ENCODE measurements around the gene TRIM56. TPM values are rescaled to one million over a fixed set of nuclear protein-coding genes. Genes with fewer than 3 reads are reported as not detected.
"Not testable (repeated sequence)": the region's sequence is repeated elsewhere in the genome, so short reads cannot be mapped to it uniquely, and the experiment has no call there.

TRIM56 gene
- polyA plus RNA-seq, 1 of the 3 experiments (the other 2 are of a cell fraction), result 2.5 TPM

DNA sequence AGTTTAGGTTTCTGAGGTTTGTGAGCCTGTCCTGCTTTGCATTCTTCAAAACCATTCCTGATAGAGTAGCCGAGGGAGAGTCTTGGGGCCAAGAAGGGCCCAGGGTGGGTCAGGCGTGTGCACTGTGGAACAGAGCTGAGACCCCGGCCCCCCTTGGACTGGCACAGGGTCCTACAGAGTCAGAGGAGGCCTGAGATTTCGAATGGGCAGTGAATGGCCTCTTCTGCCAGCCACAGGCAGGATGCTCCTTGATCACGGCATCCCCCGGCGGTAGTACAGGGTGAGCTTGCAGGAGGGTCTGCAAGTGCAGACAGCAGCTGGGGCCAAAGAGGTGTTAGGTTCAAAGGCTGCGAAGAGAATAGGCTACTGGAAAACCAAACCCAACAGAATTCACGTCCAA, 4.6 kb downstream of the TRIM56 start:
- Histone ChIP-seq H3K36me3 (replicated peaks in 1 of 2; ENCODE audit: control insufficient read depth in 1 of 2, insufficient read depth in 2 of 2, low read length in 1 of 2) (no peaks in the 10 kb centered on the region), H3K9me2 (no peaks in the 10 kb centered on the region), H3K27ac (ENCODE audit: low read depth in 2 of 2, low read length in 1 of 2) (no peak overlapping the region), H3K4me3 (ENCODE audit: low read depth in 2 of 2, low read length in 1 of 2) (no peak overlapping the region), H3K4me2 (no peak overlapping the region), H4K20me1 (ENCODE audit: insufficient read depth) (no peaks in the 10 kb centered on the region), H3K9ac (no peak overlapping the region), H3K79me2 (ENCODE audit: insufficient read depth) (peaks cover 15% of the 10 kb centered on the region), H3K9me3 (no peaks in the 10 kb centered on the region), H2AFZ (ENCODE audit: low read depth) (no peak overlapping the region), H3K27me3 (ENCODE audit: insufficient read depth) (no peaks in the 10 kb centered on the region), H3K4me1 (ENCODE audit: control insufficient read depth in 1 of 2, insufficient read depth in 2 of 2, low read depth in 1 of 2, low read length in 1 of 2) (peaks cover 2 to 10% of the 10 kb centered on the region in 2 experiments; a peak in 3 of 4 replicates), H3F3A (replicated peaks; ENCODE audit: insufficient read depth) (peaks cover 22% of the 10 kb centered on the region)
- POLR2A ChIA-PET, result interaction anchor here (0.6 kb wide), 1 partner anchor 170 kb away, joined by 4 read pairs; no protein-coding TSS in a partner anchor
- CTCF ChIA-PET, result interaction anchor here (1.0 to 1.3 kb wide), 2 partner anchors 12 to 47 kb away, joined by 7 to 11 read pairs; no protein-coding TSS in a partner anchor
- no peak for DNase-seq
- TF ChIP-seq, protein P1, sequence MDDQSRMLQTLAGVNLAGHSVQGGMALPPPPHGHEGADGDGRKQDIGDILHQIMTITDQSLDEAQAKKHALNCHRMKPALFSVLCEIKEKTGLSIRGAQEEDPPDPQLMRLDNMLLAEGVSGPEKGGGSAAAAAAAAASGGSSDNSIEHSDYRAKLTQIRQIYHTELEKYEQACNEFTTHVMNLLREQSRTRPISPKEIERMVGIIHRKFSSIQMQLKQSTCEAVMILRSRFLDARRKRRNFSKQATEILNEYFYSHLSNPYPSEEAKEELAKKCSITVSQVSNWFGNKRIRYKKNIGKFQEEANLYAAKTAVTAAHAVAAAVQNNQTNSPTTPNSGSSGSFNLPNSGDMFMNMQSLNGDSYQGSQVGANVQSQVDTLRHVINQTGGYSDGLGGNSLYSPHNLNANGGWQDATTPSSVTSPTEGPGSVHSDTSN (IDR thresholded peaks at IDR 0.05), result no peak
- TF ChIP-seq SMC3 (IDR thresholded peaks at IDR 0.05; ENCODE audit: low read depth, low read length), result no peak
- TF ChIP-seq RFX5 (IDR thresholded peaks at IDR 0.05; ENCODE audit: low read length), result no peak
- TF ChIP-seq RXRA (IDR thresholded peaks at IDR 0.05; ENCODE audit: borderline replicate concordance, low read depth), result no peak
- WGBS (ENCODE audit: low lambda C conversion rate), result 93% methylated on average over 9 of the region's 9 CpGs

DNA sequence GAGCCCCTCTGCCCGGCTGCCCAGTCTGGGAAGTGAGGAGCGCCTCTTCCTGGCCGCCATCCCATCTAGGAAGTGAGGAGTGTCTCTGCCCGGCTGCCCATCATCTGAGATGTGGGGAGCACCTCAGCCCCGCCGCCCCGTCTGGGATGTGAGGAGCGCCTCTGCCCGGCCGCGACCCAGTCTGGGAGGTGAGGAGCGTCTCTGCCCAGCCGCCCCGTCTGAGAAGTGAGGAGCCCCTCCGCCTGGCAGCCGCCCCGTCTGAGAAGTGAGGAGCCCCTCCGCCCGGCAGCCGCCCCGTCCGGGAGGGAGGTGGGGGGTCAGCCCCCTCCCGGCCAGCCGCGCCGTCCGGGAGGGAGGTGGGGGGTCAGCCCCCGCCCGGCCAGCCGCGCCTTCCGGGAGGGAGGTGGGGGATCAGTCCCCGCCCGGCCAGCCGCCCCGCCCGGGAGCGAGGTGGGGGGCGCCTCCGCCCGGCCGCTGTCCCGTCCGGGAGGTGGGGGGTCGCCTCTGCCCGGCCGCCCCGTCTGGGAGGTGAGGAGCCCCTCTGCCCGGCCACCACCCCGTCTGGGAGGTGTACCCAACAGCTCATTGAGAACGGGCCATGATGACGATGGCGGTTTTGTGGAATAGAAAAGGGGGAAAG, 7.1 kb downstream of the TRIM56 start:
- POLR2A ChIA-PET; H3K4me3 ChIP-seq (ENCODE audit: low read depth in 2 of 2, low read length in 1 of 2); CTCF ChIA-PET; H3K9me3 ChIP-seq; DNase-seq; H4K20me1 ChIP-seq (ENCODE audit: insufficient read depth); H3K27me3 ChIP-seq (ENCODE audit: insufficient read depth); H3K9me2 ChIP-seq; H3K9ac ChIP-seq; H2AFZ ChIP-seq (ENCODE audit: low read depth); H3K4me2 ChIP-seq; H3K36me3 ChIP-seq (replicated peaks in 1 of 2; ENCODE audit: control insufficient read depth in 1 of 2, insufficient read depth in 2 of 2, low read length in 1 of 2): not testable (repeated sequence)
- WGBS (ENCODE audit: low lambda C conversion rate), result 93% methylated on average over 37 of the region's 53 CpGs
- peaks cover 35% of the 10 kb centered on the region for H3F3A ChIP-seq (replicated peaks; ENCODE audit: insufficient read depth)
- H3K4me1 ChIP-seq (ENCODE audit: control insufficient read depth in 1 of 2, insufficient read depth in 2 of 2, low read depth in 1 of 2, low read length in 1 of 2), result peaks cover 2 to 16% of the 10 kb centered on the region in 2 experiments; a peak in 2 of 4 replicates
- peaks cover 23% of the 10 kb centered on the region for H3K79me2 ChIP-seq (ENCODE audit: insufficient read depth)
- H3K27ac ChIP-seq (ENCODE audit: low read depth in 2 of 2, low read length in 1 of 2), result peak overlapping the region in 1 of 2 experiments; percentile 93; a peak in 1 of 4 replicates

- no peaks in the 10 kb centered on the region for H3K9me2 ChIP-seq
- H3K4me2 ChIP-seq, result peak overlapping the region; percentile 53
- ChIA-PET POLR2A (no interaction called here), CTCF (interaction anchor here (1.4 to 3.4 kb wide), 2 partner anchors 17 to 98 kb away, joined by 9 to 27 read pairs; no protein-coding TSS in a partner anchor)
- no peak overlapping the region for H2AFZ ChIP-seq (ENCODE audit: low read depth)
- H3K27ac ChIP-seq (ENCODE audit: low read depth in 2 of 2, low read length in 1 of 2), result peak overlapping the region in 1 of 2 experiments; percentile 93; a peak in 3 of 4 replicates
- H3K9me3 ChIP-seq, result no peaks in the 10 kb centered on the region
- 15% methylated on average over 4 of the region's 4 CpGs for WGBS (ENCODE audit: low lambda C conversion rate)
- no peaks in the 10 kb centered on the region for H3K27me3 ChIP-seq (ENCODE audit: insufficient read depth)
- peak overlapping the region; percentile 59 for H3K9ac ChIP-seq
- no peak overlapping the region for H3K4me3 ChIP-seq (ENCODE audit: low read depth in 2 of 2, low read length in 1 of 2)
- H3K79me2 ChIP-seq (ENCODE audit: insufficient read depth), result peaks cover 37% of the 10 kb centered on the region
- no peaks in the 10 kb centered on the region for H4K20me1 ChIP-seq (ENCODE audit: insufficient read depth)
- H3K4me1 ChIP-seq (ENCODE audit: control insufficient read depth in 1 of 2, insufficient read depth in 2 of 2, low read depth in 1 of 2, low read length in 1 of 2), result peaks cover 2 to 17% of the 10 kb centered on the region in 2 experiments; a peak in 2 of 4 replicates
- no peak for DNase-seq
- H3K36me3 ChIP-seq (replicated peaks in 1 of 2; ENCODE audit: control insufficient read depth in 1 of 2, insufficient read depth in 2 of 2, low read length in 1 of 2), result no peaks in the 10 kb centered on the region
- peaks cover 35% of the 10 kb centered on the region for H3F3A ChIP-seq (replicated peaks; ENCODE audit: insufficient read depth)
- TF ChIP-seq MEF2A (IDR thresholded peaks at IDR 0.05; ENCODE audit: borderline replicate concordance, low read depth) (peak; percentile 93), FOXJ3 (CRISPR knock-in tag; IDR thresholded peaks at IDR 0.05) (no peak), TEAD4 (IDR thresholded peaks at IDR 0.05; ENCODE audit: borderline replicate concordance, insufficient read depth) (peak; percentile 97), TAF1 (IDR thresholded peaks at IDR 0.05; ENCODE audit: borderline replicate concordance, low read depth, low read length) (no peak), ZBTB33 (IDR thresholded peaks at IDR 0.05; ENCODE audit: borderline replicate concordance, low read depth) (peak; percentile 70; the same call in 1 of the 2 replicates), EP300 (IDR thresholded peaks at IDR 0.05; ENCODE audit: borderline replicate concordance in 1 of 2, low read depth in 1 of 2, low read length in 1 of 2) (peak; percentile 56 to 96), SIN3A (IDR thresholded peaks at IDR 0.05; ENCODE audit: borderline replicate concordance, low read depth, low read length) (peak; percentile 68; the same call in 1 of the 2 replicates), POLR2AphosphoS5 (IDR thresholded peaks at IDR 0.05; ENCODE audit: low read depth, low read length) (peak; percentile 83; the same call in 1 of the 2 replicates), EZH2phosphoT487 (IDR thresholded peaks at IDR 0.05; ENCODE audit: borderline replicate concordance, low read depth) (no peak), RFX5 (IDR thresholded peaks at IDR 0.05; ENCODE audit: low read length) (no peak), MXI1 (IDR thresholded peaks at IDR 0.05; ENCODE audit: low read depth, low read length) (no peak)
- TF ChIP-seq, protein P2, sequence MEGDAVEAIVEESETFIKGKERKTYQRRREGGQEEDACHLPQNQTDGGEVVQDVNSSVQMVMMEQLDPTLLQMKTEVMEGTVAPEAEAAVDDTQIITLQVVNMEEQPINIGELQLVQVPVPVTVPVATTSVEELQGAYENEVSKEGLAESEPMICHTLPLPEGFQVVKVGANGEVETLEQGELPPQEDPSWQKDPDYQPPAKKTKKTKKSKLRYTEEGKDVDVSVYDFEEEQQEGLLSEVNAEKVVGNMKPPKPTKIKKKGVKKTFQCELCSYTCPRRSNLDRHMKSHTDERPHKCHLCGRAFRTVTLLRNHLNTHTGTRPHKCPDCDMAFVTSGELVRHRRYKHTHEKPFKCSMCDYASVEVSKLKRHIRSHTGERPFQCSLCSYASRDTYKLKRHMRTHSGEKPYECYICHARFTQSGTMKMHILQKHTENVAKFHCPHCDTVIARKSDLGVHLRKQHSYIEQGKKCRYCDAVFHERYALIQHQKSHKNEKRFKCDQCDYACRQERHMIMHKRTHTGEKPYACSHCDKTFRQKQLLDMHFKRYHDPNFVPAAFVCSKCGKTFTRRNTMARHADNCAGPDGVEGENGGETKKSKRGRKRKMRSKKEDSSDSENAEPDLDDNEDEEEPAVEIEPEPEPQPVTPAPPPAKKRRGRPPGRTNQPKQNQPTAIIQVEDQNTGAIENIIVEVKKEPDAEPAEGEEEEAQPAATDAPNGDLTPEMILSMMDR (IDR thresholded peaks at IDR 0.05), result no peak
These were observed 8.6 kb downstream of the TRIM56 start for GRCh38 chr7:101093906-101094305.
